NCI-H2029 (cell line): ENCODE data around the gene ANOS1.
"Not testable (repeated sequence)": the region's sequence is repeated elsewhere in the genome, so short reads cannot be mapped to it uniquely, and the experiment has no call there.

Experiments
- DNase-seq: peaks from one replicate; lab custom pipeline; 2025; lab: John Stamatoyannopoulos, UW

Gene ANOS1

GRCh38 chrX:8731559-8732395 lies at the start of gene ANOS1:
ANOS1 (minus strand) TSS chrX:8732137; CDS start chrX:8732036, 101 bp downstream.
- DNase-seq, result no peak

GRCh38 chrX:8773117-8773516 lies 41.2 kb upstream of the ANOS1 start:
- DNase-seq, result no peak

- DNase-seq, result no peak
Measured at GRCh38 chrX:8760021-8760420, 28.1 kb upstream of the ANOS1 start.

- DNase-seq, result not testable (repeated sequence)
Measured at GRCh38 chrX:8758706-8759105, 26.8 kb upstream of the ANOS1 start.

GRCh38 chrX:8757609-8758389 lies 25.9 kb upstream of the ANOS1 start:
- DNase-seq, result not testable (repeated sequence)

- no peak for DNase-seq
Measured at GRCh38 chrX:8755813-8756212, 23.9 kb upstream of the ANOS1 start.

- no peak for DNase-seq
Measured at GRCh38 chrX:8755116-8755515, 23.2 kb upstream of the ANOS1 start.

GRCh38 chrX:8749697-8750096 lies 17.8 kb upstream of the ANOS1 start:
- no peak for DNase-seq

GRCh38 chrX:8748855-8749254 lies 16.9 kb upstream of the ANOS1 start:
- no peak for DNase-seq

GRCh38 chrX:8743126-8743732 lies 11.3 kb upstream of the ANOS1 start:
- no peak for DNase-seq

GRCh38 chrX:8741981-8742380 lies 10.0 kb upstream of the ANOS1 start:
- DNase-seq, result no peak

- no peak for DNase-seq
Measured at GRCh38 chrX:8738588-8739189, 6.8 kb upstream of the ANOS1 start.

GRCh38 chrX:8737883-8738282 lies 5.9 kb upstream of the ANOS1 start:
- DNase-seq, result no peak

GRCh38 chrX:8730812-8731558 lies 952 bp downstream of the ANOS1 start:
- no peak for DNase-seq

GRCh38 chrX:8729811-8730210 lies 2.1 kb downstream of the ANOS1 start:
- DNase-seq, result no peak

GRCh38 chrX:8728932-8729535 lies 2.9 kb downstream of the ANOS1 start:
- no peak for DNase-seq

- peak; percentile 74 for DNase-seq
Measured at GRCh38 chrX:8726031-8726652, 5.8 kb downstream of the ANOS1 start.

GRCh38 chrX:8724300-8724699 lies 7.6 kb downstream of the ANOS1 start:
- no peak for DNase-seq

GRCh38 chrX:8721536-8721935 lies 10.4 kb downstream of the ANOS1 start:
- DNase-seq, result no peak

- no peak for DNase-seq
Measured at GRCh38 chrX:8720136-8720535, 11.8 kb downstream of the ANOS1 start.

- no peak for DNase-seq
Measured at GRCh38 chrX:8717354-8717753, 14.6 kb downstream of the ANOS1 start.
